Measurements from ENCODE around the gene PADI2.

PADI2 gene

GRCh38 chr1:17119076-17119772 is at the start of gene PADI2:
Gene PADI2 (minus strand): TSS chr1:17119451. CDS start chr1:17119371, 80 bp downstream.
- DNase-seq = peak; percentile 71

- no peak for DNase-seq
Observed at GRCh38 chr1:17168091-17168876, 49.0 kb upstream of the PADI2 start.

GRCh38 chr1:17167786-17168090 is 48.5 kb upstream of the PADI2 start:
- no peak for DNase-seq

- DNase-seq = no peak
Observed at GRCh38 chr1:17167041-17167785, 48.0 kb upstream of the PADI2 start.

- DNase-seq = no peak
Observed at GRCh38 chr1:17165823-17166222, 46.6 kb upstream of the PADI2 start.

- no peak for DNase-seq
Observed at GRCh38 chr1:17163789-17164666, 44.8 kb upstream of the PADI2 start.

- DNase-seq = no peak
Observed at GRCh38 chr1:17163371-17163770, 44.1 kb upstream of the PADI2 start.

GRCh38 chr1:17162941-17163340 is 43.7 kb upstream of the PADI2 start:
- DNase-seq = no peak

GRCh38 chr1:17161926-17162800 is 42.9 kb upstream of the PADI2 start:
- DNase-seq = no peak

- peak; percentile 11 for DNase-seq
Observed at GRCh38 chr1:17161137-17161740, 42.0 kb upstream of the PADI2 start.

GRCh38 chr1:17158961-17159360 is 39.7 kb upstream of the PADI2 start:
- no peak for DNase-seq

GRCh38 chr1:17156108-17156507 is 36.9 kb upstream of the PADI2 start:
- no peak for DNase-seq

- no peak for DNase-seq
Observed at GRCh38 chr1:17155257-17155920, 36.1 kb upstream of the PADI2 start.

GRCh38 chr1:17149771-17150170 is 30.5 kb upstream of the PADI2 start:
- DNase-seq = no peak

- peak; percentile 83 for DNase-seq
Observed at GRCh38 chr1:17148950-17149608, 29.8 kb upstream of the PADI2 start.

GRCh38 chr1:17145648-17146047 is 26.4 kb upstream of the PADI2 start:
- DNase-seq = no peak

GRCh38 chr1:17143760-17144159 is 24.5 kb upstream of the PADI2 start:
- no peak for DNase-seq

GRCh38 chr1:17141441-17142197 is 22.4 kb upstream of the PADI2 start:
- no peak for DNase-seq

GRCh38 chr1:17140279-17140678 is 21.0 kb upstream of the PADI2 start:
- no peak for DNase-seq
